Measurements from ENCODE around the gene HOXB4.

The HOXB4 gene

DNA sequence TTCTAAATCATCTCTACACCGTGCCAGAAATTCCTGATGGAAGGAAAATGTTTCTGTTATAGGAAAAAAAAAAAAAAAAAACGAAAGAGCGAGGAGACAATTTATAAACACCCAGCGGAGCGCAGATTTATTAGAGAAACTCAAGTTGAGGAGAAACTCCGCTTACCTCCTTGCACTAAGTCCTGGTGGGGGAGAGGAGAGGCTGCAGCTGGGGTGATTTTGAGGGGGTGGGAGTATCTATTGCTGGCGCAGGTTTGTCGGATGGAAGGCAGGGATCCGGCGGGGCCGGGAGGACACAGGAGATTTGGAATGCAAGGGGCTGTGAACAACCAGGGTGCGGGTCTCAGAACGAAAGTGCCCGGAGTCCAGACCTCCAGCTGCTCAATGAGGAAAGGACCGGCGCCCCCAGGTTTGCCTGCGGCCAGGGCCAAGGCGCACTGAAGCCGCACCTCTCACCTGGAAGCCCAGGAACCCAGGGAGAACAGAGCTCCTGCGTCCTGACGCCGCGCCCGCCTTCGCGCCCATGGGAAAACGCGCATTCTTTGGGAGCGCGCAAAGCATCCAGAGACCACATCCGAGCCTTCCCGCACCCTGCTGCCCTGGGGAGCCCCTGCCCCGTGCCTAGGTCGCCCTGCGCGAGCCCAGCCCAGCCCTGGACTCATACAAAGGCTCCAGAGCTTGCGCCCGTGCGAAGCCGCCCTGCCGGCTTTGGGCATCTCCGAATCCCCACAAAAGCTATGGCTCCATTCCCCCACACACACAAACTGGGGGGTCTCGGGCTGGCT, 39.5 kb upstream of the HOXB4 start:
- peak overlapping the region; percentile 6; the same call in 1 of the 2 replicates for H3K4me3 ChIP-seq (ENCODE audit: low read depth, low read length)
- TF ChIP-seq, protein P1, sequence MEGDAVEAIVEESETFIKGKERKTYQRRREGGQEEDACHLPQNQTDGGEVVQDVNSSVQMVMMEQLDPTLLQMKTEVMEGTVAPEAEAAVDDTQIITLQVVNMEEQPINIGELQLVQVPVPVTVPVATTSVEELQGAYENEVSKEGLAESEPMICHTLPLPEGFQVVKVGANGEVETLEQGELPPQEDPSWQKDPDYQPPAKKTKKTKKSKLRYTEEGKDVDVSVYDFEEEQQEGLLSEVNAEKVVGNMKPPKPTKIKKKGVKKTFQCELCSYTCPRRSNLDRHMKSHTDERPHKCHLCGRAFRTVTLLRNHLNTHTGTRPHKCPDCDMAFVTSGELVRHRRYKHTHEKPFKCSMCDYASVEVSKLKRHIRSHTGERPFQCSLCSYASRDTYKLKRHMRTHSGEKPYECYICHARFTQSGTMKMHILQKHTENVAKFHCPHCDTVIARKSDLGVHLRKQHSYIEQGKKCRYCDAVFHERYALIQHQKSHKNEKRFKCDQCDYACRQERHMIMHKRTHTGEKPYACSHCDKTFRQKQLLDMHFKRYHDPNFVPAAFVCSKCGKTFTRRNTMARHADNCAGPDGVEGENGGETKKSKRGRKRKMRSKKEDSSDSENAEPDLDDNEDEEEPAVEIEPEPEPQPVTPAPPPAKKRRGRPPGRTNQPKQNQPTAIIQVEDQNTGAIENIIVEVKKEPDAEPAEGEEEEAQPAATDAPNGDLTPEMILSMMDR (IDR thresholded peaks at IDR 0.05; ENCODE audit: low read depth, low read length), result no peak

DNA sequence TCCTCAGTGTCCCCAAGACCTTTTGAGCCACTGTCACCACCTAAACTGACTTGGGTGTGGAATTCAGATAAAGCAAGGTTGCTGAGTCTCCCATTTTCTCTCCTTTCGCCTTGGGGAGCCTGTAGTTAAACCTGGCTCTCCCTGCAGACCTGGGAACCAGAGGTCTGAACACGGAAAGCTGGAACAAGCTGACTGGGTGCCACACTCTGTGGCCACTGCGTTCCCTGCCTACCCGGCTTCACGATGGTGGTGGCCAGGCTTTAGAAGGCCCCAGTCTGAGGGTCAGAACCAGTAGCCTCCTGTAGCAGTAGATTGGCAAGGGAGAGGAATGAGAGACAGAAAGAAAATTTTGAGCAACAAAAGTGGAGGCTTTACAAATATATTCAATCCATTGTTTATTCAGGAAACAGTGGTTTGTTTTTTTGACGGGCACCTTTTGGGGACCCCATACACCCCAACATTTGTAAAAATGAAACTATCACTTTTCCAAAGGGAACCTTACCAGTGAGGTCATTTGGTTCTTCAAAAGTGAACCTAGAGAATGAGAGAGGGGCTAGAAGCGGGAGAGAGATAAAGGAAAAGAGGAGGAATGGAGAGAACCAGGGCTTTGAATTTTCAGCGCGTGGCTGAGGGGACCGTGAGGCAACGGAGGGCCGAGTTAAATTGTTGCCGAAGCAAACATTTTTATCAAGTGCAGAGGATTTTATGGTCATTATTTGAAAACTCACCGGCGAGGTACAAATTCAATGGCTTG, 38.7 kb upstream of the HOXB4 start:
- H3K4me3 ChIP-seq (ENCODE audit: low read depth, low read length), result no peak overlapping the region
- TF ChIP-seq, protein P1 (IDR thresholded peaks at IDR 0.05; ENCODE audit: low read depth, low read length), result no peak

DNA sequence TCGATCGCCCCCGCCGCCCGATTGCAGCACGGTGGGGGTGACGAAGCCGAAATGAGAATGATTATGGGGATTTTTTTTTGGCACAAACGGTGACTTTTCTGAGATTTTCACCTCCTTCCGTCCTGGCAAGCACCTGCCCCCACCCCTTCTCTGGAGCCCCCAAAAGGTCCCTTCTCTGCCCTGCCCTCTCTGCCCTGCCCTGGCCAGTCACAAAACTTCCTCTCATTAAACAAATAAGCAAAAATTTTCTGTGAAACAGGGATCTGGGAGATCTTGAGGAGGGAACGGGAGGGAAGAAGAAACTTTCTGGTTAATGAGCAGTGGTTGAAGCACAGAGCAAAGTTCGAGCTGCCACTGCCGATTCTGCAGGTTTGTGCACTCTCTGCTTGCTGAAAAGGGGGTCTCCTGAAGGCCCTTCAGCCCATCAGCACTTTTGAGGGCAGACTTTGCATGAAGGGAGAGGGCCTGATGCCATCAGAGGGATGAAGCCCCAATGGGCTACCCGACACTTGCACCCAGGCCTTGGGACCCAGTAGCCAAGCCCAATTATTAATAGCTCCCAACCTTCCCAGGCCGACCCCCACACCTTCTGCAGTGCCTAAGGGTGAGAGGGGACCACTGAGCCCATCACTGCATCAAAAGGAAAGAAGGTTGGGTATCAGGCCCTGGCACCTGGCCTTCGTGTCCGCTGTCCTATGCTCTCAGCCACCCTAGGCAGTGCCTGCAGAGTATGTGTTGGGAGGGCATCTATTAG, 38.0 kb upstream of the HOXB4 start:
- TF ChIP-seq, protein P1 (IDR thresholded peaks at IDR 0.05; ENCODE audit: low read depth, low read length), result no peak
- H3K4me3 ChIP-seq (ENCODE audit: low read depth, low read length), result no peak overlapping the region

- no peak within 1 kb of the TSS for H3K4me3 ChIP-seq (ENCODE audit: low read depth, low read length)
- TF ChIP-seq, protein P1 (IDR thresholded peaks at IDR 0.05; ENCODE audit: low read depth, low read length), result no peak
These were observed 37.2 kb upstream of the HOXB4 start, which contains the start of gene HOXB8 for GRCh38 chr17:48615047-48615962. TSS of gene HOXB8 (minus strand) at chr17:48615292. CDS start at chr17:48614704, 588 bp downstream.

- TF ChIP-seq, protein P1 (IDR thresholded peaks at IDR 0.05; ENCODE audit: low read depth, low read length), result no peak
- no peak overlapping the region for H3K4me3 ChIP-seq (ENCODE audit: low read depth, low read length)
These were observed 35.9 kb upstream of the HOXB4 start for GRCh38 chr17:48613862-48614694.
